Measurements from ENCODE around the gene ZNF346.

The ZNF346 gene

GRCh38 chr5:177105691-177106476, 83.4 kb downstream of the ZNF346 start:
- TF ChIP-seq NFIC (IDR thresholded peaks at IDR 0.05) (no peak), EGR1 (IDR thresholded peaks at IDR 0.05) (no peak), RAD21 (IDR thresholded peaks at IDR 0.05; ENCODE audit: low read depth) (no peak), YY1 (IDR thresholded peaks at IDR 0.05; ENCODE audit: low read depth) (no peak)

DNA sequence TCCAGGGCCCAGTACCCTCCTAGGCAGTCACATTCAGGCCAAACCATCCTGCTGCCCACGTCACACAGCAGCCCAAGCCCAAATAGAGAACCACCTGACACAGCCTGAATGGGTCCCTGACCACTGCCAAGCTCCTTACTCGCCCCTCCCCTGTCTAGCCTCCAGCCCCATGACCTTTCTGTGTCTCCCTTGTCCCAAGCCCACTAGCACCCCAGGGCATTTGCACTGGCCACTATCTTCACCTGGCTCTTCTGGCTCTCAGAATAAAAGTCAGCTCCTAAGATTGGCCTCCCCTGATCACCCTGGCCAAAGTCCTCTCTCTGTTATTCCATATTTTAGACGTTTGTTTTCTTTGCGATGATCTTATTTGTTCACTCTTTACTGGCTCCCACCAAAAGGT, 84.7 kb downstream of the ZNF346 start:
- TF ChIP-seq EP300 (IDR thresholded peaks at IDR 0.05; ENCODE audit: borderline replicate concordance), result no peak
- TF ChIP-seq TAF1 (IDR thresholded peaks at IDR 0.05; ENCODE audit: low read depth), result no peak
- no peak for TF ChIP-seq TEAD4 (IDR thresholded peaks at IDR 0.05)
- TF ChIP-seq MAX (IDR thresholded peaks at IDR 0.05), result no peak
- no peak for TF ChIP-seq ZBTB7A (IDR thresholded peaks at IDR 0.05; ENCODE audit: low read depth)
- no peak for TF ChIP-seq FOXM1 (IDR thresholded peaks at IDR 0.05; ENCODE audit: borderline replicate concordance, low read depth)
- no peak for TF ChIP-seq YY1 (IDR thresholded peaks at IDR 0.05; ENCODE audit: low read depth)
- TF ChIP-seq TCF12 (IDR thresholded peaks at IDR 0.05; ENCODE audit: low read depth), result no peak
- no peak for TF ChIP-seq USF1 (IDR thresholded peaks at IDR 0.05)
- no peak for TF ChIP-seq NFIC (IDR thresholded peaks at IDR 0.05)
- TF ChIP-seq CEBPB (IDR thresholded peaks at IDR 0.05), result no peak
- no peak for TF ChIP-seq REST (IDR thresholded peaks at IDR 0.05; ENCODE audit: low read depth)
- TF ChIP-seq EGR1 (IDR thresholded peaks at IDR 0.05), result no peak

- TF ChIP-seq NFIC (IDR thresholded peaks at IDR 0.05) (no peak), RAD21 (IDR thresholded peaks at IDR 0.05; ENCODE audit: low read depth) (no peak), CEBPB (IDR thresholded peaks at IDR 0.05) (no peak), ZBTB7A (IDR thresholded peaks at IDR 0.05; ENCODE audit: low read depth) (no peak), YY1 (IDR thresholded peaks at IDR 0.05; ENCODE audit: low read depth) (no peak), REST (IDR thresholded peaks at IDR 0.05; ENCODE audit: low read depth) (no peak), EGR1 (IDR thresholded peaks at IDR 0.05) (no peak), TAF1 (IDR thresholded peaks at IDR 0.05; ENCODE audit: low read depth) (no peak), MAX (IDR thresholded peaks at IDR 0.05) (no peak), TCF12 (IDR thresholded peaks at IDR 0.05; ENCODE audit: low read depth) (no peak), FOXM1 (IDR thresholded peaks at IDR 0.05; ENCODE audit: borderline replicate concordance, low read depth) (no peak), USF1 (IDR thresholded peaks at IDR 0.05) (no peak), EP300 (IDR thresholded peaks at IDR 0.05; ENCODE audit: borderline replicate concordance) (no peak)
Measured at GRCh38 chr5:177109810-177110209, 87.3 kb downstream of the ZNF346 start.

GRCh38 chr5:177111720-177112394, 89.4 kb downstream of the ZNF346 start:
- TF ChIP-seq RAD21 (IDR thresholded peaks at IDR 0.05; ENCODE audit: low read depth) (peak; percentile 98), FOXM1 (IDR thresholded peaks at IDR 0.05; ENCODE audit: borderline replicate concordance, low read depth) (no peak), YY1 (IDR thresholded peaks at IDR 0.05; ENCODE audit: low read depth) (no peak), CEBPB (IDR thresholded peaks at IDR 0.05) (no peak), NFIC (IDR thresholded peaks at IDR 0.05) (no peak)

- TF ChIP-seq TCF12 (IDR thresholded peaks at IDR 0.05; ENCODE audit: low read depth) (no peak), TAF1 (IDR thresholded peaks at IDR 0.05; ENCODE audit: low read depth) (no peak), NFIC (IDR thresholded peaks at IDR 0.05) (no peak), TEAD4 (IDR thresholded peaks at IDR 0.05) (no peak), ZBTB7A (IDR thresholded peaks at IDR 0.05; ENCODE audit: low read depth) (no peak), YY1 (IDR thresholded peaks at IDR 0.05; ENCODE audit: low read depth) (no peak), MAX (IDR thresholded peaks at IDR 0.05) (no peak), EGR1 (IDR thresholded peaks at IDR 0.05) (no peak), RAD21 (IDR thresholded peaks at IDR 0.05; ENCODE audit: low read depth) (no peak), REST (IDR thresholded peaks at IDR 0.05; ENCODE audit: low read depth) (no peak), CREB1 (IDR thresholded peaks at IDR 0.05; ENCODE audit: low read depth) (no peak), USF1 (IDR thresholded peaks at IDR 0.05) (no peak), FOXM1 (IDR thresholded peaks at IDR 0.05; ENCODE audit: borderline replicate concordance, low read depth) (no peak)
Measured at GRCh38 chr5:177112589-177113220, 90.2 kb downstream of the ZNF346 start.
